GM21717 (cell line): ENCODE data around the gene VTI1A.

Experiments
- ATAC-seq: cut with Tn5 transposase; IDR thresholded peaks from one replicate; pipeline ENCODE4 v1.9.1; 2021; ENCODE audit warnings: mild to moderate bottlenecking, moderate library complexity; ENCODE audit not compliant: unreplicated experiment

Gene VTI1A

DNA sequence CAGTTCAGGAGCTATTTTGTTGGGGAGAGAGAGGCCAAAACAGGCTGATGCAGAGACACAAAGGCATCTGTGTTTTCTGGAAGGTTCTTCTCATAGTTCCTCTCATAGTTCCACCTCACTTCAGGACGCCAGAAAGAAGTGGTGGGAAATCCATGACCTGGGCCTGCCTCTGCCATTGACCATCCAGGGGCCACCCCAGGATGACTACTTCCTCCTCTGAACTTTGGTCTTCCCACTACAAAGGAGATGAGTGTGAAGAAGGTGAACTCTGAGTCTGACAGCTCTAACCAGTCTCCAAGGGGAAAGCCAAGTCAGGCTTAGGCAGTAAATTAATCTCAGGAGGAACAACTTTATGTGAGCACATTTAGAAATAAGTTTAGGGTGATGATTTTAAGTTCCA is 327.2 kb downstream of the VTI1A start:
- ATAC-seq: no peak

DNA sequence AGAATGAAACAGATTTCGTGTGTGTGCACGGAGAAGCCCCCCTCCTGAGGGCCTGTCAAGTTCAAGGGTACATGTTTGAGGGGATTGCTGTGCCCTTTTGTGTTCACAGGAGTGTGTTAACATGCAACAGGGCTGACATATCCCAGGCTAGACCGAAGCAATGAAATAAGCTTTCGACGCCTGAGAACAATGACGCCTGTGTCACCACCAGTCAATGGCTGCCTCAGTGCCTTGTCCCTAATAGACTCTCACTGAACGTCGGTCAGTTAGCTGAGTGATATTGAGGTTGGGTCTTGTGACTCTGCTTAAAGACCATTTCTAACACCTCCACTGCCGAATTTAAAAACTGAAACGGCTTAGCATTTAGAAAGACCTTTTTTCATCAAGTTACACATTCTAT is 327.8 kb downstream of the VTI1A start:
- ATAC-seq: no peak

DNA sequence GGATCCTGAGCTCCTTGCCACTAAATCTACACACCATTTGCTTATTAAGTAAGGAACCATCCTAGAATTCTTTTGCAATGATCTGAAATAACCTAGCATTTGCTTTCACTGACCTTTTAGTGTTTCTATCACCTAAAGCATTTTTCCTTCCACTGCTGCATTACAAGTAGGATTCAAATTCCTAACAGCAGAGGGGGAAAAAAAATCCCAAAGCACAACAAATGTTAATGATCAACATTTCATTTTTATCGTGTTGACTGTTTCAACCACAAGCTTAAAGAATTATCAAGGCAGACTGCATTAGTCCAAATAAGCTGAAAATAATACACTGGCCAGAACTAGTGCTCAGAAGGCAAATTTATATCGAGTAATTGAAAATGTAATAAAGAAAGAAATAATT is 328.4 kb downstream of the VTI1A start:
- ATAC-seq: no peak

DNA sequence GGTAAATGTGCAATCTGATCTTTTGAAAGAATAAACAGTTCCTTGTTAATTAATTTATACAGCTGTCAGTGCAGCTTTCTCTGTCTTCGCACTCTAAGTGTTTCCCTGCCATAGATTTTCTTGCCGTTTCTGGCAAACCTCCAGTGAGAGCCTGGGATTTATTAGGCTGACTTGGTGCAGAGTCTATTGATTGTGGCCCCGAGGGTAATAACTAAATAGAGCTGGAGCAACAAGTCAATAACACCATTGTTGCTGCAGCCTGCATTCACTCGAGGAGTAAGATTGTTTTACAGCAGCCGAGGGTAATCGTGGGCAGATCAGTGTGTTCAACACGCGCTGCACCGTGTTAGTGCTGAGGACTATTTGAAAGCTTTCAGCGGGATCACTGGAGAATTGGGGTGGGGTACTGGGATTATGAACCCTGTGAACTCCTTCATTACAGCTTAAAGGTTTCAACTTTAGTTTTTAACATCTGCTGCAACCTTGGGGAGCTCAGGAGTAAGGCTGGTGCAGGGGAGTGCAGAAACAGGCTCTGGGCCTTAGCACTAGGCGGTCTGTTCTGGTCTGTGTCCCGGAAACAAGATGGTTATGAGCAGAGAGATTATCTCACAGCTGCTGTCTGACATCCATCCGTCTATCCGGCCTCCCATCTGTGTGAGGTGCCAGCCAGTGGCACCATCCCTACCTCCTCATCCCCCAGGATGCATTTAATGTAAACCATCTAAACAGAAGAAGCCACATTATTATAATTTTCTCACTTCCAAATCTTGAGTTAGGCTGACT is 329.1 kb downstream of the VTI1A start:
- no peak for ATAC-seq

DNA sequence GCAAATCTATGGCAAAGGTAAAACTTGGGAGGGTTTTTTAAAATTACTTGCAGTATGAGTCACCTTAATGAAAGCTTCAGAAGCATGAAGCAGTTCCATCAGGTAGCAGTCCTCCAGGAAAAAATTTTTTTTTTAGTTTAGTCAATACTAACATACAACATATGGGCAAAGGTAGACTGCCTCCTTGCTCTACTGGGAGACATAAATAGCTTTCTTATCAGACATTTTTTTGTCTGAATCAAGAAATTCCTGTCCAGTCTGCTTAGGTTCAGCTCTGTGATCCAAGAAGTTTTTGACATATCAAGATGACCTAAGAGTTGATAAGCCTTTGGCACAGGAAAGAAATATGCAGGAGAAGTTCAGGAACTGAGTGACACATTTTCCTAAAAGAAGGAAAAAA is 331.6 kb downstream of the VTI1A start:
- ATAC-seq: no peak

DNA sequence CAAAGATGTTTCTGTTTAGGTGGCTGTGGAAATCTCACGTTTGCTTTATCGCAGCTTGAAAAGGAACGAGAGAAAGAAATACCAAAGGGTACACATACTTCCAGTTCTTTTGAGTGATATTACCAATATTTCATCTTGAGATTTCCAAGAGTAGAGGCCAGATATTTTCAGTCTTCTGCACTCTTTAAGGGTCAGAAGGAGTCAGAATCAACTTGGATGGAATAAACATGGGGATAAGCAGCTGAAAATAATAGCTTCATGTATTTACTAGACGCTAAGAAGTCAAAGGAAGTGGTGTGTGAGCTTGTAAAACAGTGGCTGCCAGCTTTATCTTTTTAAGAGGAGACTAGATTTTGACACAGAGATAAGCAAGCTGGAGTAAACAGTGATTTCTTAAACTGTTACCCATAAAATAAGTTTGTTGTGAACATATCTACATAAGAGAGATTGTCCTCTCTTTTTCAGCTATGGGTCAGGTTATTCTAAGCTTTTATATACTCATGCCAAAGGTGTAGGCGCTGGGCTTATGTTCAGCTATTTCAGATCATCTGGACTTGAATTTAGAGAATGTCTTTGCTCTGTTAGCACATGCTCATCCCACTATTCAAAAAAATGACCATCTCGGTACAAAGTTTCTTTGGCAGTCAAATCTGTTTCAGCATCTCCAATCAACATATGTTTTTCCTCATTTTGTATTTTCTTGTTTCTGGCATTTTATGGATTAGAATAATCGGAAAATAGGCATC is 332.2 kb downstream of the VTI1A start:
- ATAC-seq: no peak

DNA sequence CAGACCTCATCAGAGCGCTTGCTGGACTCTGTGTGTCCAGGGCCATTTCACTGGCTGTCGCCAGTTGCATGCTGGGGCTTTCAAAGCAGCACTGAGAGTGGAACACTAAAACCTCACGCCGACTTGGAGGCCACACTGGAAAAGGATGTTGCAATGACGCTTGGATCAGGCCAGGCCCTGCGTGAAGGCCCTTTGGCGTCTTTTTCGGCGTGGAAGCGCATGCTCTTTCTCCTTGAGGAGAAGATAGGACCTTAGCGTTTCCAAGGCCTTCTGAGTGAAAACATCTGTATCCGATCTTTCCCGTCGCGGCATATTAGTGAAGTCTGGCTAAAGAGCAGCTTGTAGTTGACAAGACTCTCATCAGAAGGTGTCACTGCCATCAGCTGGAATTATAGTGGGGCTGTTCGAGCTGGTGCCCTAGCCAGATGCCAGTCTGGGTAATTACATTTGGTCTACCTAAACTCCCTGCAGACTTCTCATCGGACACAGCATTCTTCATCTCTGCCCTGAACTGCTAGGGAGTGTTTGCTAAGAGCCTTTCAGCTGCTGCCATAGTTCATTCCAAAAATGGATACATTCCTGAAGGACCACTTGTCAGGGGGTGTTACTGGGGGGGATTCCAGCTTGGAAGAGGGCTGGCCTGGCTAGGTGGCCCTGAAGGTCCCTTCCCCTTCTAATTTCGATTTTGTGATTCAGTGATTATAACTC is 335.3 kb downstream of the VTI1A start:
- no peak for ATAC-seq

DNA sequence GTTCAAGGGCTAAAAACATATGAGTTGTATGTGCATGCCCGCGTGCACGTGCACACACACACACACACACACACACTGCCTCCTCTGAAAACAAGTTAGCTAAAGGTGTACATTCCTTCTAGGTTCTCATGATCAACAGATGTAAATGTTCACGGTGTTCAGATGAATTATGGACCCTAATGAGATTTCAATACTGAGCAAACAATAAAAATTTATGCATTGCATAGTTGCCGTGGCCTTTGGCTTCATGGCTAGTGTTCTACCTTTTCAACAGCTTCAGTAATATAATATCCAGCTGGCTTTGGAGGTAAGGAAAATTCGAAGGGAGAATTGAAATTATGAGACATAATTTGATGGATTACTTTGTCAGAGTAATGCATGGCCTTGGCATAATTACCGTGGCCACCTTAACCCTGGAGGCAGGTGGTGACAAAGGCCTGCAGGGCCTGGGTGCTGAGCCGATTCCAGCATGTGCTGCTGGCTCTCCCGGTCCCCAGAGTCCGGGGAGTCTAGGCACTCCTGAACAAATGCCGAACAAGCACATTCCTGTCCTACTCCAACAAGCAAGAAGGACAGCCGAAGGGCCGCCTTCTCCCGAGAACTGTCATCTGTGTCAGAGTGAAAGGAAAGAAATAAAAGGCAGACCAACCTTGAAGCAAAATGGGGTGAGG is 336.5 kb downstream of the VTI1A start:
- no peak for ATAC-seq

DNA sequence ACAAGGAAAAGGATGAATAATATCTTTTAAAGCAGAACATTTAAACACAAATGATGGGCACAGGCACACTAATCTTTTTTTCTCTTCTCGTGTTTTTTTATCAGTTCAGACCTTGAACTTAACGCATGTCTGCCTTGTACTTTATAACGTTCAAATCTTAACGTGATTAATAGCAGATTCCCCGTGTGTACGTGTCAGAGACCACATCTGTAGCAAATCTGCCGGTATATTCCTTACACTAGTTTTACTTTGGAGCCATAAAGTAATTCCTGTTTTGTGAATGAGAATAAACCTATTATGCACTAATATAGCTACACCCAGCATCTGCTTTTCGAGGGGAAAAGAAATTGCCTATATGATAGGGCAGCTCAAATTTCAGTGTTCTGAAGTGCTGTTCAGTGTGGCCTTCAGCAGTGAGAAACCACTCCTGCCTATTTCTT is 337.0 kb downstream of the VTI1A start:
- no peak for ATAC-seq

DNA sequence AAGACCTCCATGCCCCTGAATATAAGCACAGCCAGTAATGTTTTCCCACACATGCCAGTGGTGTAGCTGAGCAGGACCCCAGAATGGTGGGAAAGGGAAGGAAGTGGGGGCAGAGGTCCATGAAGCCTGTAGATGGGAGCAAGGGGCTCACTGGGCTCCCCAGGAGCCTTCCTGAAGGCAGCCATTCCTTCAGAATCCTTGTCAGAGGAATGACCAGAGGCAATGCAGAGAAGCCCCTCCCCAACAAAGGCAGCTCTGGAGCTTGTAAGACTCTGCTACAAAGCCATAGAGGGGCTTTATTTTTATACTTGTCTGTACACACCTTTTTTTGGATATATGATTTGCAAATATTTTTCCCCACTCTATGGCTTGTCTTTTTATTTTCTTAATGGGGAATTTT is 338.1 kb downstream of the VTI1A start:
- no peak for ATAC-seq

DNA sequence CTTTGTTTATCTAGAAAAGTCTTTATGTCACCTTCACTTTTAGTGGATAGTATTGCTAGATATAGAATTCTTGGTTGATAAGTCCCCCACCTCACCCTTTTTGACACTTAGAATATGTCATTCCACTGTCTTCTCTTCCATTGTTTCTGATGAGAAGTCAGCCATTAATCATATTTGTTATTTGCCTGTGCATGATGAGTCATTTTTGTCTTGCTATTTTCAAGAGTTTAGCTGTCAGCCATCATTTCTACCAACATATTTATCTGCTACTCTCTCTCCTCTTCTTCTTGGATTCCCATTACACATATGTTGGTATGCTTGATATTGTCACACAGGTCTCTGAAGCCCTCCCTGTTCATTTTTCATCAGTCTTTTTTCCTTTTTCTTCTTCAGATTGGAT is 342.2 kb downstream of the VTI1A start:
- no peak for ATAC-seq

DNA sequence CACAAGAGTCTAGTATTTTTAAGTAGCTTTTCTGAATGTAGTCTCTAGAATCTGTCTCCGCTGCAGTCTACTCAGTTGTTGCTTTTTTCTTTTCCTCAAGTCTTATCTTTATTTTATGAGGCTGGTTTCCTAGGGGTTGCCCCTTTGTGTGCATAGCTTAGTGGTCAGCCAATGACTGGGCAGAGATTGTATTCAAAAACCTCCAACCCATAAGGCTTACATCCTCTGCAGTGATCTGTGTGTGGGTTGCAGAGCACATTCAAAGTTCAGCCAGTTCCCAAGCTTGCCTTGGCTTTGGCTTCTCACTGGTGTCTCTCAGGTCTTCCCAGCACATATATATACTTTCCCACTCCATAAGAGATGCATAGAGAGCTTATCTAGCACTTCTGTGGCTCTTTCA is 343.0 kb downstream of the VTI1A start:
- no peak for ATAC-seq

DNA sequence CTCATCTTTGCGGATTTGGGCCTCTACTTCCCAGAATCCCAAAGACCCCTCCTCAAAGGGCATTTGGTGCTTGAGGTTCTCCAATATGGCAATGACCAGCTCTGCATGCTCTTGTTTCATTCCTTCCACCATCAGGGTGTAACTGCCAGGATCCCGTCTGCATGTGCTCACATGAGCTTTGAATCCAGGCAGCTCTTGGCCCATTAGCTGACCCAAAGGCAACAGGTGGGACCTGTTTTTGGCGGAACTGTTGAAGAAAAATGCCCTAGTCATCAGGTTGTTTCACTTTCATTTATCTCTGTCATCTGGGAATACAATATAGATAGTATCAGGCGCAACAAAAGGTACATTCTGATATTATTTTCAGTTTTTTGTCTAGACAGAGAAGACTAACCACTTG is 343.9 kb downstream of the VTI1A start:
- no peak for ATAC-seq

DNA sequence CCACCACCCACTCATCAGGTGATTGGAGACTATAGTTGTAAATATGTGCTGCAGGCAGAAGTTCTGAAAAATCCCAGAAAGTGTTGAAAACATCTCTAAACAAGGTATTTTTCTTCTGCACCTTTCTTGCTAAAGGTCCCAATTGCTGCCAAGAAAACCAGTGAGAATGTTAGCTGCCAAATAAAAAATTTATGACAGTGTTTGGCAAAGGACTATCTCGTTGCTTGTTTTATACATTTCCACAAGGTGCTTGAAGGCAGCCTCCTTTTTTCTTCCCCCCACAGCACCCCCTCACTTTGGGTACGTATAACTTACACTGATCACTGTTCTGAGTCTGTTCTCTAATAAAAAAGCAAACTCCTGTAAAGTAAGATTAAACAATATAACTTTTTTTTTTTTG is 344.4 kb downstream of the VTI1A start:
- no peak for ATAC-seq

DNA sequence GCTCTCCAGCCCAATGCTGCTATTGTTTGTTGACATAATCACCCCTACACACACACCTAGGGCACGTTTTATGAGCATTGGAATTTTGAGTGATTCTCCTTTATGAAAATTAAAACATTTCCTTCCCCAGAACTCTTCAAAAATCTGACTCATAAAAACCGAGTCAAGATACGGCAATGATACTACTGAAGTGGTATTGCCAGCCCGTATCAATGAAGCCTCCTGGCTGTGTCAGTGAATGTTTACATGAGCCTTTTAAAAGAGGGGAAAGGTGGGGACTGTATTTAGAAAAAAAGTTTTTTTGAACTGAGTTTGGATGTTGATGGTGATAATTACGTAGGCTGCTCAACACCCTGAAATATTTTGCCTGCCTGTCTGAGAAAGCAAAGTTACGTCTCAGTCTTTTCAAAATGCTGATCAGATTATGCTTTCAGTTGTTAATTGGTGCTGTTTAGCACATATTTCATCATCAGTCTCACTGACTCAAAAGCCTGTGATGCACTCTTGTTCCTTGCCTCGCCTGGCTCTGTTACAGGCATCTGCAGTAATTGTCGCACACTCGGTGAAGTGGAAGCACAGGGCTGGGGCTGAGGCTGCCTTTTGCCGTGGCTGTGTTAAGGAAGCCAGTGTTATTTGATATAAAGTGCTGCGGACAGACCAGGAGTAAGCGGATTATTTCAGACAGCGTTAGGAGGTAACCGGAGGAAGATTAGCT is 345.6 kb downstream of the VTI1A start:
- ATAC-seq: no peak

DNA sequence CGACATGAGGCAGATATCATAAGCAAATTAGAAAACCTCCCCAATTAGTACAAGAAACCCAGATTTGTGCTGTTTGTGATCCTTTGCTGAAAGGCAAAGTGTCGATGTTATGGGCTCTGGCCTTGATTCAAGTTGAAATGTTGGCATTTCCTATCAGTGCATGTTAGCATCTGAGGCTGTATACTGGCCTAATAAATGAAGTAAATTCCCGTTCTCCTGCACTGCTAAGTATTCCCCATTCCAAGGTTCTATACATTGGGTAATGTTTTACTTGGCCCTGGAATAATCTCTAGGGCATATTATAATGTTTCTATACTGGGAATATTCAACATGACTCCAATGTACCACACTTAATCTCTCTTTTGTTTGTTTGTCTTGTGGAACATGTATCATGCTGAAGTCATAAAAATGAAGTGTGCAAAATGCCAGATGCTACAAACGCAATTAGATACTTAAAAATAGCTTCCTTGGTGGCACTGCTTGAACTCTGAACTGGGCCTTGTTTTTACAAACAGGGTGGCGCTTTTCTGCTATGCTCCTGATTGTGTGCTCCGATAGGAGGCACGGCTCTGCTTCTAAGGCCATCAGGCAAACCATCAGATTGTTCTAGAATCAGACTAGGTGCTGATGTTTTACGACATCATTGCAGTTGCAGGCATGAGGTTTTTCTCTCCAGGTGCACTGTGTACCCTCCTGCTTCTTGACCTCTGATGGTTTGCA is 346.3 kb downstream of the VTI1A start:
- no peak for ATAC-seq

DNA sequence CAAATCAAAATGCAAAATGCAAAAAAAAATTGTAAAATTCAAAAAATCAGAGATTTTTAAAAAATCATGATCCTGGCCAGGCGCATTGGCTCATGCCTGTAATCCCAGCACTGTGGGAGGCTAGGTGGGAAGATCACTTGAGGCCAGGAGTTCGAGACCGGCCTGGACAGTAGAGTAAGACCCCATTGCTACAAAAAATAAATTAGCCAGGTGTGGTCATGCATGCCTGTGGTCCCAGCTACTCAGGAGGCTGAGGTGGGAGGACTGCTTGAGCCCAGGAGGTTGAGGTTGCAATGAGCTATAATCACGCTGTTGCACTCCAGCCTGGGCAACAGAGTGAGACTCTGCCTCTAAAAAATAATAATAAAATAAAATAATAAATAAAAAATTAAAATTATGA is 347.2 kb downstream of the VTI1A start:
- no peak for ATAC-seq

DNA sequence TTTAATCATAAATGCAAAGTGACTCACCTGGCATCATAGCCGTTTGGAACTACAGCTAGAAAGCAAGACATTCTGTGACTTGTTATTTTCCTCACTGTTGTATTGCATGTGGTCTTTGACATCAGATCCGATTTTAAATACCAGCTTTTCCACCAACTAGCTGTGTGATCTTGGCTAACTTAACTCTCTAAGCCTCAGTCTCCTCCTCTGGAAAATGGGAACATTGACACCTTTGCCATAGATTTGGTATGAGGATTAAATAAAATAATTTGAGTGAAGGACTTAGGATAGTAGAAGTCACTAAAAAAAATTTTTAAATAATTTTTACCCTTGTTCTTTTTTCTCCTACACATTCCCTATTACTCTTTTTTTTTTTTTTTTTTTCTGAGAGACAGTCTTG is 348.1 kb downstream of the VTI1A start:
- ATAC-seq: no peak

DNA sequence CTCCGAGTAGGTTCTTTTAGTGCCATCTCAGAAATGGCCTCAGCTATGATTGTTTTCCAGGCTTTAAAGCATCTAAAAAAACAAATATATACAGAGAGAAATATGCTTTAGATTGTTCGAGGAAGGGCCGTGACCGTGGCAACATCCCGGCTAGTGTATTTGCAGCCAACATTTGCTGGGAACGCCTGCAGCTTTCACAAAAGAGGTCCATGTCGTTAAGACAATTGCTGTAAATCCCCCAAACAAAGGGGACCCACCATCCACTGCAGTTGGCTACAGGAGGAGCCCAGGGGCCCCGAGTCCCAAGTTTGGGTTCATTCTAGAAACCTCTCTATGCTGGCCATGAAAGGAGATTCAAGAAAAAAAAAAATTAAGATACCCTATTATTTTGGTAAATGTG is 350.2 kb downstream of the VTI1A start:
- no peak for ATAC-seq

DNA sequence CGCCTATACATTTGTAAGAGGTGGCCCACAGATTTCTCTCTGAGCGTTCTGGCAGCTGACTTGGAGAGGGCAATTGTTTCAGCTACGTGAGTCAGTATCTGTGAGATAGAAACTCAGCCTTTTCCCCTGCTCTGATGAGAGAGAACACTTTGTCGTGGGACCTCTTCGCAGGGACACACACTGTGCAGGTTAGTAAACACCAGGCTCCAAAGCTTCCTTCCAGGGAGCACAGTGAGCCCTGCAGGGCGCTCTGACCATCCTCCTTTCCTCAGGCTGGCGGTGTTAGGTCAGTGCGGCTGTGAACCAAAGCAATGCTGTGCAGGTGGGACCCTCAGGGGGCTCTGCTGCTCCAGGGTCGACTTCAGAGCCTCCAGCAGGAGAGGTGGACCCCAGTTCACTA is 350.8 kb downstream of the VTI1A start:
- ATAC-seq: no peak
